OCI-LY7 (cell line): ENCODE results near the gene TMEM255B.

Experiments
- EZH2phosphoT487 ChIP-seq: fragments of 200-600 bp; sonication (generic); IDR thresholded peaks from 2 replicates; pipeline ENCODE4 v1.6.1; 2018; ENCODE audit warnings: low read depth, borderline replicate concordance, mild to moderate bottlenecking, mixed run types, antibody characterized with exemption, low read length, moderate library complexity, mixed read lengths
- TF ChIP-seq, protein P1 (sequence below): fragments of 200-600 bp; sonication (generic); conservative IDR thresholded peaks from 2 replicates; pipeline ENCODE4 v1.5.1; 2014; ENCODE audit warnings: mild to moderate bottlenecking, antibody characterized with exemption, low read length, moderate library complexity, mixed read lengths

DNA sequence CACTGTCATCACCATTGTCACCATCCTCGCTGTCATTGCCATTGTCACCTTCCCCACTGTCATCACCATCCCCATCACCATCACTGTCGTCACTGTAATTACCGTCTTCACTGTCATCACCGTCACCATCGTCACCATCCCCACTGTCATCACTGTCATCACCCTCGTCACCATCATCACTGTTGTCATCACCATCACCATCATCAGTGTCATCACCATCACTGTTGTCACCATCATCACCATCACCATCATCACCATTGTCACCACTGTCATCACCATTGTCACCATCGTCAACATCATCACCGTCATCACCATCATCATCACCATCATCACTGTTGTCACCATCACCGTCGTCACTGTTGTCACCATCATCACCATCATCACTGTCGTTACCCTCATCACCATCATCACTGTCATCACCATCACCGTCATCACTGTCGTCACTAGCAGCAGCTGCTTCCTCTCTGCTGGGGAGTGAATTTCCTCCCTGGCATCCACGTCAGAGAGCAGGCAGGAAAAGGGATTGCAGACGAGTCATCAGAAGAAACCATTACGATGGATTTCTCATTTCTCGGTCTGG is 27.3 kb downstream of the TMEM255B start:
- TF ChIP-seq, protein P1, sequence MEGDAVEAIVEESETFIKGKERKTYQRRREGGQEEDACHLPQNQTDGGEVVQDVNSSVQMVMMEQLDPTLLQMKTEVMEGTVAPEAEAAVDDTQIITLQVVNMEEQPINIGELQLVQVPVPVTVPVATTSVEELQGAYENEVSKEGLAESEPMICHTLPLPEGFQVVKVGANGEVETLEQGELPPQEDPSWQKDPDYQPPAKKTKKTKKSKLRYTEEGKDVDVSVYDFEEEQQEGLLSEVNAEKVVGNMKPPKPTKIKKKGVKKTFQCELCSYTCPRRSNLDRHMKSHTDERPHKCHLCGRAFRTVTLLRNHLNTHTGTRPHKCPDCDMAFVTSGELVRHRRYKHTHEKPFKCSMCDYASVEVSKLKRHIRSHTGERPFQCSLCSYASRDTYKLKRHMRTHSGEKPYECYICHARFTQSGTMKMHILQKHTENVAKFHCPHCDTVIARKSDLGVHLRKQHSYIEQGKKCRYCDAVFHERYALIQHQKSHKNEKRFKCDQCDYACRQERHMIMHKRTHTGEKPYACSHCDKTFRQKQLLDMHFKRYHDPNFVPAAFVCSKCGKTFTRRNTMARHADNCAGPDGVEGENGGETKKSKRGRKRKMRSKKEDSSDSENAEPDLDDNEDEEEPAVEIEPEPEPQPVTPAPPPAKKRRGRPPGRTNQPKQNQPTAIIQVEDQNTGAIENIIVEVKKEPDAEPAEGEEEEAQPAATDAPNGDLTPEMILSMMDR, result no peak
- TF ChIP-seq EZH2phosphoT487, result no peak
